ENCODE results near the gene PCDHA12. TPM values are rescaled to one million over a fixed set of nuclear protein-coding genes. Genes with fewer than 3 reads are reported as not detected.
A peak's percentile ranks its signal among the peaks of the same experiment; 100 is the strongest.
"Not testable (repeated sequence)": the region's sequence is repeated elsewhere in the genome, so short reads cannot be mapped to it uniquely, and the experiment has no call there.

Gene PCDHA12
- total RNA-seq, 2 donors from 2014 or later: 0.24 TPM; not detected in 1

DNA sequence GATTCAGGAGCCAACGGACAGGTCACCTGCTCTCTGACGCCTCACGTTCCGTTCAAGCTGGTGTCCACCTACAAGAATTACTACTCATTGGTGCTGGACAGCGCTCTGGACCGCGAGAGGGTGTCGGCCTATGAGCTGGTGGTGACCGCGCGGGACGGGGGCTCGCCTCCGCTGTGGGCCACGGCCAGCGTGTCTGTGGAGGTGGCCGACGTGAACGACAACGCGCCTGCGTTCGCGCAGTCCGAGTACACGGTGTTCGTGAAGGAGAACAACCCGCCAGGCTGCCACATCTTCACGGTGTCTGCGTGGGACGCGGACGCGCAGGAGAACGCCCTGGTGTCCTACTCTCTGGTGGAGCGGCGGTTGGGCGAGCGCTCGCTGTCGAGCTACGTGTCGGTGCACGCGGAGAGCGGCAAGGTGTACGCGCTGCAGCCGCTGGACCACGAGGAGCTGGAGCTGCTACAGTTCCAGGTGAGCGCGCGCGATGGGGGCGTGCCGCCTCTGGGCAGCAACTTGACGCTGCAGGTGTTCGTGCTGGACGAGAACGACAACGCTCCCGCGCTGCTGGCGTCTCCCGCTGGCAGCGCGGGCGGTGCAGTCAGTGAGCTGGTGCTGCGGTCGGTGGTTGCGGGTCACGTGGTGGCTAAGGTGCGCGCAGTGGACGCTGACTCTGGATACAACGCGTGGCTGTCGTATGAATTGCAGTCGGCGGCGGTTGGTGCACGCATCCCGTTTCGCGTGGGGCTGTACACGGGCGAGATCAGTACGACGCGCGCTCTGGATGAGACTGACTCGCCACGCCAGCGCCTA, 17.7 kb upstream of the PCDHA12 start:
- intact Hi-C loops (cut with DNase I): no loop called here
- no peak for DNase-seq (ENCODE audit: low spot score)

DNA sequence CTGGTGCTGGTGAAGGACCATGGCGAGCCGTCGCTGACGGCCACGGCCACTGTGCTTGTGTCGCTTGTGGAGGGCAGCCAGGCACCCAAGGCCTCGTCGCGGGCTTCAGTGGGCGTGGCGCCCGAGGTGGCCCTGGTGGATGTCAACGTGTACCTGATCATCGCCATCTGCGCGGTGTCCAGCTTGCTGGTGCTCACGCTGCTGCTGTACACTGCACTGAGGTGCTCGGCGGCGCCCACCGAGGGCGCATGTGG, 17.2 kb upstream of the PCDHA12 start:
- no peak for DNase-seq (ENCODE audit: low spot score)
- intact Hi-C loops (cut with DNase I): no loop called here

DNA sequence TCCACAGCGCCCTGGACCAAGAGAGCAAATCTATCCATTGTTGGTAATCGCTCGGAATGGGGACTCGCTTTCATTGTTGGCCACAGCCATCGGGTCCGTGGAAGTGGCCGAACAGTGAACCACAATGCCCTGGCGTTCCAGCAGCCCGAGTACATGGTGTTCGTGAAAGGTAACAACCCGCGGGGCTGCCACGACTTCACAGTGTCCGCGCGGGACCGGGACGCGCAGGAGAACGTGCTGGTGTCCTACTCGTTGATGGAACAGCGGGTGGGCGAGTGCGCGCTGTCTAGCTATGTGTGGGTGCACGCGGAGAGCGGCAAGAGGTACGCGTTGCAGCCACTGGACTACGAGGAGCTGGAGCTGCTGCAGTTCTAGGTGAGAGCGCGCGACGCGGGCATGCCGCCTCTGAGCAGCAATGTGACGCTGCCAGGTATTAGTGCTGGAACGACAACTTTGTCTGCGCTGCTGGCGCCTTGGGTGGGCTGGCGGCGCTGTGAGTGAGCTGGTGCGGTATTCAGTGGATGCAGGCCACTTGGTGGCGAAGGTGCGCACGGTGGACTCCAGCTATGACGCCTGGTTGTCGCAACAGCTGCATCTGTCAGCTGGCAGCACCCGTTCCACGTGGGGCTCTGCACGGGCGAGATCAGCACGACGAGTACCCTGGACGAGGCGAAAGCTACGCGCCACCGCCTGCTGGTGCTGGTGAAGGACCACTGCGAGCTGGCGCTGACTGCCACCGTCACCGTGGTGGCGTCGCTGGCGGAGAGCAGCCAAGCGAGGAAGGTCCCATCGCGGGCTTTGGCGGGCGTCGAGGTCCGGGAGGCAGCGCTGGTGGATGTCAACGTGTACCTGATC, 12.4 kb upstream of the PCDHA12 start:
- no peak for DNase-seq (ENCODE audit: low spot score)
- intact Hi-C loops (cut with DNase I): no loop called here

DNA sequence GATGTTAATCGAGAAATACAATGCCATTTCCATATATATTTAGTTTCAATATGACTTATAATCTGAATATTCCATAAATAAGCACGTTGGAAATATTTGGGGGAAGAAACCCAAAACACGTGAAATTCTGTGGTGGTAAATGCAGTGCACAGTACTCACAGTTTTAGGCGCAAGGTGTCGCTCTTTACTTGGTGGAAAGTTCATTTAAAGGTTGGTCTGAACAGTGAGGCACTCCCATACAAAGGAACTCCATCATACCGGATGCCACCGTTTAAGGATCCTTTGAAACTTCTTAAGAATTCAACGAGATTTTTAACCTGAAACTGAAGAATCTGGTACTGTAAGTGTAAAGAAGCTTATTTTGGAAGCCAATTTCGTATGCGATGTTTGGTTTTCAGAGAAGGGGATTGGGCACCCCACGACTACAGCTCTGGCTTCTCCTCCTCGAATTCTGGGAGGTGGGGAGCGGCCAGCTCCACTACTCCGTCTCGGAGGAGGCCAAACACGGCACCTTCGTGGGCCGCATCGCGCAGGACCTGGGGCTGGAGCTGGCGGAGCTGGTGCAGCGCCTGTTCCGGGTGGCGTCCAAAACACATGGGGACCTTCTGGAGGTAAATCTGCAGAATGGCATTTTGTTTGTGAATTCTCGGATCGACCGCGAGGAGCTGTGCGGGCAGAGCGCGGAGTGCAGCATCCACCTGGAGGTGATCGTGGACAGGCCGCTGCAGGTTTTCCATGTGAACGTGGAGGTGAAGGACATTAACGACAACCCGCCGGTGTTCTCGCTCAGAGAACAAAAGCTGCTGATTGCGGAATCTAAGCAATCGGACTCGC, 6.2 kb upstream of the PCDHA12 start, which contains the start of gene PCDHA11:
Gene PCDHA11 (plus strand): TSS at position 237 of the 834 bp plus-strand sequence. CDS start 147 bp downstream, at position 384.
- intact Hi-C loops (cut with DNase I): no loop called here
- DNase-seq (ENCODE audit: low spot score): no peak

GRCh38 chr5:140869555-140869886, 5.6 kb upstream of the PCDHA12 start:
- intact Hi-C loops (cut with DNase I): no loop called here
- no peak for DNase-seq (ENCODE audit: low spot score)

- intact Hi-C loops (cut with DNase I): no loop called here
Measured at GRCh38 chr5:140870221-140871201, 4.6 kb upstream of the PCDHA12 start.

DNA sequence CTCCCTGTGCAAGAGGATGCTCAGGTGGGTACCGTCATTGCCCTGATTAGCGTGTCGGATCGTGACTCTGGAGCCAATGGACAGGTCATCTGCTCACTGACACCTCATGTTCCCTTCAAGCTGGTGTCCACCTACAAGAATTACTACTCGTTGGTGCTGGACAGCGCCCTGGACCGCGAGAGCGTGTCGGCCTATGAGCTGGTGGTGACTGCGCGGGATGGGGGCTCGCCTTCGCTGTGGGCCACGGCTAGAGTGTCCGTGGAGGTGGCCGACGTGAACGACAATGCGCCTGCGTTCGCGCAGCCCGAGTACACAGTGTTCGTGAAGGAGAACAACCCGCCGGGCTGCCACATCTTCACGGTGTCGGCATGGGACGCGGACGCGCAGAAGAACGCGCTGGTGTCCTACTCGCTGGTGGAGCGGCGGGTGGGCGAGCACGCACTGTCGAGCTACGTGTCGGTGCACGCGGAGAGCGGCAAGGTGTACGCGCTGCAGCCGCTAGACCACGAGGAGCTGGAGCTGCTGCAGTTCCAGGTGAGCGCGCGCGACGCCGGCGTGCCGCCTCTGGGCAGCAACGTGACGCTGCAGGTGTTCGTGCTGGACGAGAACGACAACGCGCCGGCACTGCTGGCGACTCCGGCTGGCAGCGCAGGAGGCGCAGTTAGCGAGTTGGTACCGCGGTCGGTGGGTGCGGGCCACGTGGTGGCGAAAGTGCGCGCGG, 1.6 kb downstream of the PCDHA12 start:
- DNase-seq (ENCODE audit: low spot score); intact Hi-C loops (cut with DNase I): not testable (repeated sequence)

More at GRCh38 chr5:140870221-140871201, 4.6 kb upstream of the PCDHA12 start:
- no peak for DNase-seq (ENCODE audit: low spot score)

GRCh38 chr5:140877262-140877581, 2.1 kb downstream of the PCDHA12 start:
- intact Hi-C loops (cut with DNase I): no loop called here
- DNase-seq (ENCODE audit: low spot score): no peak

GRCh38 chr5:140881889-140882590, 6.9 kb downstream of the PCDHA12 start, which contains the start of gene PCDHA13:
Gene PCDHA13, plus strand, starts transcription at chr5:140882124. Its CDS starts 145 bp downstream, at chr5:140882269.
- intact Hi-C loops (cut with DNase I): no loop called here
- DNase-seq (ENCODE audit: low spot score): no peak

- DNase-seq (ENCODE audit: low spot score): no peak
- intact Hi-C loops (cut with DNase I): no loop called here
Measured at GRCh38 chr5:140882591-140882899, 7.4 kb downstream of the PCDHA12 start.

DNA sequence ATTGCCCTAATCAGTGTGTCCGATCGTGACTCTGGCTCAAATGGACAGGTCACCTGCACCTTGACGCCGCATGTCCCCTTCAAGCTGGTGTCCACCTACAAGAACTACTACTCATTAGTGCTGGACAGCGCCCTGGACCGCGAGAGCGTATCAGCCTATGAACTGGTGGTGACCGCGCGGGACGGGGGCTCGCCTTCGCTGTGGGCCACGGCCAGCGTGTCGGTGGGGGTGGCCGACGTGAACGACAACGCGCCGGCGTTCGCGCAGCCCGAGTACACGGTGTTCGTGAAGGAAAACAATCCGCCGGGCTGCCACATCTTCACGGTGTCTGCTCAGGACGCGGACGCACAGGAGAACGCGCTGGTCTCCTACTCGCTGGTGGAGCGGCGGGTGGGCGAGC, 8.3 kb downstream of the PCDHA12 start:
- intact Hi-C loops (cut with DNase I): no loop called here
- DNase-seq (ENCODE audit: low spot score): peak; percentile 80

- DNase-seq (ENCODE audit: low spot score): peak; percentile 78
- intact Hi-C loops (cut with DNase I): no loop called here
Measured at GRCh38 chr5:140883927-140884697, 9.0 kb downstream of the PCDHA12 start.

DNA sequence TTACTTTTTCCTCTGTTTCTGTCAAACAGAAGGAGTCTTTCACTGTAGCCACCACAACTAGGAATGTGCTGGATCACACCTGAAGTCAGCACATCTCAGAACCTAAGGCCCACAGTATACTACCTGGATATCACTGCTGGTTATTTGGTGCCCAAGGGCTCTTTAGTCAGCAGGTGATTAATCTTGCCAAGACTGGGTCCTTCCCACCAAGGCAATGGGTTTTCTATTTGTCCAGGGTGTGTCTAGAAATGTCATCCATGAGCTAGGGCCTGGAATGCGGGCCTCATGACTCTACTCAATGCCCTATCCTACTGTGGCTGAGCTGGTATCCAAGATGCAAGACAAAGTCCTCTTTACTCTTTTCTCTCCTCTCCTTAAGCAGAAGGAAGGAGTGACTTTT, 41.2 kb downstream of the PCDHA12 start:
- intact Hi-C loops (cut with DNase I): no loop called here
- no peak for DNase-seq (ENCODE audit: low spot score)

DNA sequence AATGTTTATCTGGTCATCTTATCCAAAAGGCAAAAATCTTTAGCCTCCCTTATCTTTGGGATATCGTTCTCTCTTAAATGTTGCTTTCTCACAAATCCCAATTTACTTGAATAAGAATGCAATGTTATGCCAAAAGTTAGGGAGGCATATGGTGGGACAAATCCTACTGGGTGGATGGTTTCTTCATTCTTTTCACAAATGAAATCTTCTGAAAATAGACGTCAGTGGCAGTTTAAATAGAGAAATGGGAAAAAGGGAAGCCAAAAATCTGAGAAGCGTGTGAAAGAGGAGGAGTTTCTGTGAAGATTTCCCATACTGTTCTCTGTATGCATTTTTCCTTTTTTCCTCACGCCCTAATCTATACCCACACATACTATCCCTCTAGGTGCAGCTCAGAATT, 48.5 kb downstream of the PCDHA12 start:
- intact Hi-C loops (cut with DNase I): no loop called here
- no peak for DNase-seq (ENCODE audit: low spot score)

GRCh38 chr5:140925806-140926442, 50.8 kb downstream of the PCDHA12 start, which contains the start of gene PCDHAC1:
Gene PCDHAC1, plus strand, starts transcription at chr5:140926299. Its CDS starts 594 bp downstream, at chr5:140926893.
- intact Hi-C loops (cut with DNase I): no loop called here
- DNase-seq (ENCODE audit: low spot score): no peak

- intact Hi-C loops (cut with DNase I): no loop called here
- DNase-seq (ENCODE audit: low spot score): peak; percentile 90
Measured at GRCh38 chr5:140926443-140927227, 51.5 kb downstream of the PCDHA12 start.
